A549 (cell line): ENCODE results near the gene INO80D. TPM values are rescaled to one million over a fixed set of nuclear protein-coding genes. Genes with fewer than 3 reads are reported as not detected.
"Not testable (repeated sequence)": the region's sequence is repeated elsewhere in the genome, so short reads cannot be mapped to it uniquely, and the experiment has no call there.

ENCODE experiments used
- ATAC-seq, 2 experiments: fragments of 200-7000 bp in 1 of 2; fragments of >200 bp in 1 of 2; cut with Nextera tagmentation in 1 of 2; cut with Tn5 transposase in 1 of 2; 3 replicates each; pipeline versions ENCODE4 v1.8.0 to v1.9.1; 2018 to 2020; ENCODE audit warnings: mild to moderate bottlenecking in 1 of 2, moderate library complexity in 1 of 2
- CTCF ChIA-PET: fragments of 300-600 bp; sonication (Branson Sonifier 250); formaldehyde crosslinking; extraction: SDS; loops from one replicate; lab custom pipeline; 2021; ENCODE audit warnings: antibody characterized with exemption, inconsistent platforms; lab: Yijun Ruan, JAX
- POLR2A ChIA-PET: fragments of 350-600 bp; formaldehyde crosslinking; extraction: SDS; loops from one replicate; lab custom pipeline; 2021; ENCODE audit warnings: antibody characterized with exemption, inconsistent platforms; lab: Yijun Ruan, JAX
- DNase-seq, 2 experiments: peaks; one replicate each; pipeline versions ENCODE4 v3.0.0 to v3.0.0-alpha.2; 2011 to 2016; ENCODE audit warnings: low read depth in 1 of 2, low spot score in 1 of 2
- FAIRE-seq: peaks from 2 replicates; lab custom pipeline; 2011; peaks lifted over from hg19 to GRCh38; lab: Jason Lieb, UNC
- H3K27ac ChIP-seq, 2 experiments: fragments of >200 bp; sonication (Bioruptor Twin); formaldehyde crosslinking; 3 replicates each; pipeline ENCODE4 v1.5.1; 2016 to 2017
- H3K4me1 ChIP-seq: fragments of >200 bp; sonication (Bioruptor Twin); formaldehyde crosslinking; 3 replicates; pipeline ENCODE4 v1.6.1; 2016
- H3K4me2 ChIP-seq: fragments of >200 bp; sonication (Bioruptor Twin); formaldehyde crosslinking; 3 replicates; pipeline ENCODE4 v1.6.1; 2016
- H3K4me3 ChIP-seq: fragments of >200 bp; sonication (Bioruptor Twin); formaldehyde crosslinking; 3 replicates; pipeline ENCODE4 v1.5.1; 2016
- H3K9me3 ChIP-seq: fragments of >200 bp; sonication (Bioruptor Twin); formaldehyde crosslinking; 3 replicates; pipeline ENCODE4 v1.6.1; 2016
- BHLHE40 ChIP-seq: IDR thresholded peaks from 2 replicates; pipeline ENCODE4 v1.6.1; 2012; ENCODE audit warnings: low read depth, low read length, inconsistent platforms
- CBX2 ChIP-seq: fragments of 200-600 bp; sonication (generic); IDR thresholded peaks from 2 replicates; pipeline ENCODE4 v1.6.1; 2016; ENCODE audit warnings: low read depth, mild to moderate bottlenecking, borderline replicate concordance
- CHD4 ChIP-seq: fragments of 200-600 bp; sonication (generic); IDR thresholded peaks from 2 replicates; pipeline ENCODE4 v1.6.1; 2016; ENCODE audit warnings: antibody characterized with exemption, mild to moderate bottlenecking, borderline replicate concordance
- CTCF ChIP-seq: fragments of >200 bp; sonication (Bioruptor Twin); formaldehyde crosslinking; IDR thresholded peaks from 3 replicates; pipeline ENCODE4 v1.5.1; 2016
- GATA3 ChIP-seq: IDR thresholded peaks from 2 replicates; pipeline ENCODE4 v1.6.1; 2012; ENCODE audit warnings: borderline replicate concordance
- HDAC2 ChIP-seq: fragments of 200-600 bp; sonication (generic); IDR thresholded peaks from 2 replicates; pipeline ENCODE4 v1.6.1; 2016
- HOXA7 ChIP-seq: fragments of 250-450 bp; sonication (Bioruptor Pico); IDR thresholded peaks from 2 replicates; pipeline ENCODE4 v1.5.0; 2020; ENCODE audit warnings: mild to moderate bottlenecking, moderate library complexity
- HOXB13 ChIP-seq: fragments of 250-450 bp; sonication (Bioruptor Pico); IDR thresholded peaks from 2 replicates; pipeline ENCODE4 v1.5.0; 2020; ENCODE audit warnings: low read depth, mild to moderate bottlenecking, moderate library complexity
- JUNB ChIP-seq: fragments of >200 bp; sonication (Bioruptor Twin); formaldehyde crosslinking; IDR thresholded peaks from 2 replicates; pipeline ENCODE4 v1.6.1; 2016
- MAX ChIP-seq: IDR thresholded peaks from 2 replicates; pipeline ENCODE4 v1.6.1; 2012
- MAZ ChIP-seq: fragments of 150-350 bp; IDR thresholded peaks from 2 replicates; pipeline ENCODE4 v1.6.1; 2014; ENCODE audit warnings: antibody characterized with exemption, low read depth, low read length, borderline replicate concordance
- NFE2L2 ChIP-seq: fragments of 150-350 bp; conservative IDR thresholded peaks from 2 replicates; pipeline ENCODE4 v1.6.1; 2014; ENCODE audit warnings: low read length
- NPAS2 ChIP-seq: fragments of 250-450 bp; sonication (Bioruptor Pico); IDR thresholded peaks from 2 replicates; pipeline ENCODE4 v1.8.0; 2022; ENCODE audit warnings: mild to moderate bottlenecking, moderate library complexity, borderline replicate concordance
- NR3C1 ChIP-seq: fragments of >200 bp; sonication (Bioruptor Twin); formaldehyde crosslinking; IDR thresholded peaks from 3 replicates; pipeline ENCODE4 v1.6.1; 2017
- POLR2A ChIP-seq: IDR thresholded peaks from 2 replicates; pipeline ENCODE4 v1.6.1; 2012; ENCODE audit warnings: mild to moderate bottlenecking, low read length
- RAD21 ChIP-seq, 2 experiments: fragments of >200 bp in 1 of 2; sonication (Bioruptor Twin) in 1 of 2; formaldehyde crosslinking in 1 of 2; IDR thresholded peaks in 1 of 2; conservative IDR thresholded peaks in 1 of 2; 2 replicates in 1 of 2; 3 replicates in 1 of 2; pipeline ENCODE4 v1.6.1; 2012 to 2018; ENCODE audit warnings: inconsistent platforms in 1 of 2
- SMC3 ChIP-seq: fragments of >200 bp; sonication (Bioruptor Twin); formaldehyde crosslinking; IDR thresholded peaks from 3 replicates; pipeline ENCODE4 v1.6.1; 2018; ENCODE audit warnings: inconsistent platforms
- SREBF2 ChIP-seq: fragments of 450-650 bp; IDR thresholded peaks from 2 replicates; pipeline ENCODE4 v1.6.1; 2014; ENCODE audit warnings: mild to moderate bottlenecking, moderate library complexity
- ZSCAN20 ChIP-seq: fragments of 250-450 bp; sonication (Bioruptor Pico); IDR thresholded peaks from 2 replicates; pipeline ENCODE4 v1.8.0; 2022; ENCODE audit warnings: mild to moderate bottlenecking, moderate library complexity
- WGBS: methylation state at CpG from one replicate; pipeline ENCODE4 v1.1.6; 2017; ENCODE audit errors: missing lambda C conversion rate; 5-methylcytosine and 5-hydroxymethylcytosine counted together
- polyA plus RNA-seq, 4 experiments: library from polyadenylated mRNA; depleted of rRNA in 3 of 4; stranded (reverse); fragments of >200 nt; fragmentation: RNase III in 1 of 4; extraction: RNeasy Plus Mini Kit Qiagen cat#74134 plus additional on column Dnase treatment in 1 of 4; gene quantifications; 2 replicates in 3 of 4; 3 replicates in 1 of 4; pipeline ENCODE4 v1.2.3, GENCODE V29; 2011 to 2017
- TF ChIP-seq, protein P1 (sequence below): fragments of 450-650 bp; IDR thresholded peaks from 2 replicates; pipeline ENCODE4 v1.6.1; 2014; ENCODE audit warnings: antibody characterized with exemption

INO80D gene
- polyA plus RNA-seq, 2 of the 4 experiments (the other 2 are of a cell fraction), result 1.4 to 5.0 TPM

DNA sequence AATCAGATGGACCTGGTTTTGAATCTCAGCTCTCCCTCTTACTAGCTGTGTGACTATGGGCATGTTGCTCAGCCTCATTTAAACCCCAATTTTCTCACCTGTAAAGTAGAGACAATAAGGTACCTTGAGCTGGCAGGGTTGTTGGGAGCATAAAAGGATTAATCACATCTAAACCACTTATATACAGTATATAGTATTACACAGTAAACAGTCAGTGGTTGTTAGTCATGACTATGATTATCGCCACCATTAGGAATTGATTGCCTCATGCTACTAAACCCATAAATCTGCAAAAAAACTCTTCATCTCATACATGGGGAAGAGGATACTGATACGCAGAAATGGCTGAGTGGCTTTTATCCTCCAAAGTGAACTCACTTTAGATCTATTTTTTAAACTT, 65.8 kb downstream of the INO80D start (continued):
- TF ChIP-seq, protein P1, sequence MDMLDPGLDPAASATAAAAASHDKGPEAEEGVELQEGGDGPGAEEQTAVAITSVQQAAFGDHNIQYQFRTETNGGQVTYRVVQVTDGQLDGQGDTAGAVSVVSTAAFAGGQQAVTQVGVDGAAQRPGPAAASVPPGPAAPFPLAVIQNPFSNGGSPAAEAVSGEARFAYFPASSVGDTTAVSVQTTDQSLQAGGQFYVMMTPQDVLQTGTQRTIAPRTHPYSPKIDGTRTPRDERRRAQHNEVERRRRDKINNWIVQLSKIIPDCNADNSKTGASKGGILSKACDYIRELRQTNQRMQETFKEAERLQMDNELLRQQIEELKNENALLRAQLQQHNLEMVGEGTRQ, result no peak
- TF ChIP-seq GATA3, result no peak

- FAIRE-seq, DNase-seq, H3K4me3 ChIP-seq, H3K27ac ChIP-seq, POLR2A ChIA-PET, H3K4me2 ChIP-seq, H3K4me1 ChIP-seq, ATAC-seq, H3K9me3 ChIP-seq: not testable (repeated sequence)
- WGBS, result 100% methylated on average over 2 of the region's 2 CpGs
- CTCF ChIA-PET, result interaction anchor here (1.1 kb wide), 1 partner anchor 18 kb away, joined by 3 read pairs; no protein-coding TSS in a partner anchor
These were observed 70.2 kb downstream of the INO80D start for GRCh38 chr2:206015746-206016145.

- ChIA-PET POLR2A (no interaction called here), CTCF (no interaction called here)
- Histone ChIP-seq H3K4me1 (no peaks in the 10 kb centered on the region), H3K9me3 (no peaks in the 10 kb centered on the region; the same call in 2 of the 3 replicates), H3K27ac (no peak overlapping the region)
- no peak for FAIRE-seq
- no peak for TF ChIP-seq JUNB
- TF ChIP-seq ZSCAN20 (CRISPR knock-in tag), result no peak
- TF ChIP-seq NPAS2 (CRISPR knock-in tag), result no peak
- no peak for TF ChIP-seq MAX
- no peak for TF ChIP-seq HDAC2
- TF ChIP-seq BHLHE40, result no peak
- no peak for TF ChIP-seq CTCF
- no peak for TF ChIP-seq NFE2L2
- no peak for TF ChIP-seq CBX2
- TF ChIP-seq POLR2A, result no peak
- no peak for TF ChIP-seq SREBF2
- TF ChIP-seq NR3C1, result no peak
- TF ChIP-seq HOXB13 (CRISPR knock-in tag), result no peak
- no peak for TF ChIP-seq CHD4
- TF ChIP-seq HOXA7 (CRISPR knock-in tag), result no peak
- TF ChIP-seq, all 56 proteins: peak for 0
- Histone ChIP-seq H3K4me2 (no peak overlapping the region), H3K4me3 (no peak overlapping the region)
- 69% methylated on average over 1 of the region's 1 CpG for WGBS
- ATAC-seq (no peak), DNase-seq (no peak)
These were observed 74.2 kb downstream of the INO80D start for GRCh38 chr2:206011795-206012194.

DNA sequence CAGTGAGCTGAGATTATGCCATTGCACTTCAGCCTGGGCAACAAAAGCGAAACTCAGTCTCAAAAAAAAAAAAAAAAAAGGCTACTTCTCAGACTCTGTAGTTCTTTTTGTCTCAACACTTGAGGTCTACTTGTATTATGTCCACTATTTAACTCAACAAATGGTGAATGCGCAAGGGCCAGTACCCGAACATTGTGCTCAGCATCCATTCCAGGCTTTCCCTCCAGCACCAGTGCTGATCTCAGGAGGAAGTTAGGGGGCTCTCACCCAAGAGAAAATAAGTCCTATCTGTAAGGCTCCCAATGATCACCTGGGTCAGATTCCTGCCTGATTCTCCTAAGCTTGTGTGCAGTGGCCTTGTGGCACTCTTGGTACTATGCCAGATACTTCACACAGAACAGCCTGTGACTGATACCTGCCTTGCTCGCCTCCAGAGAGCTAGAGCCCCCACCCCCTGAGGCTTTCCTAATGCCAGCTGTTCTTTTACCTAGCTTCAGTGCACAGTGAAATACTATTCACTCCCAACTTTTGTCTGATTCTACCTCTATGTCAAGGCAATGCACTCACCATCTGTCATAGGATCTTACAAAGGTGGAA, 74.9 kb downstream of the INO80D start:
- WGBS, result 93% methylated on average over 4 of the region's 4 CpGs
- CTCF ChIA-PET, result no interaction called here

More for the DNA sequence above, 74.9 kb downstream of the INO80D start:
- DNase-seq (no peak), ATAC-seq (no peak), FAIRE-seq (no peak)
- no peak overlapping the region for H3K4me3 ChIP-seq
- no peaks in the 10 kb centered on the region for H3K4me1 ChIP-seq
- H3K9me3 ChIP-seq, result no peaks in the 10 kb centered on the region; the same call in 2 of the 3 replicates
- TF ChIP-seq SMC3, result no peak
- TF ChIP-seq, protein P1, result no peak
- TF ChIP-seq RAD21 (conservative IDR thresholded peaks at IDR 0.05 in 1 of 2, IDR thresholded peaks at IDR 0.05 in 1 of 2), result no peak
- TF ChIP-seq MAZ, result no peak
- no peak overlapping the region for H3K4me2 ChIP-seq
- POLR2A ChIA-PET, result no interaction called here
- H3K27ac ChIP-seq, result no peak overlapping the region
